Vagina (tissue), 2 donors: ENCODE data around the gene FGG.

ENCODE experiments used
- POLR2A ChIP-seq, 2 donors: fragments of 450-650 bp; IDR thresholded peaks; one replicate each; pipeline ENCODE4 v1.6.1; 2017; ENCODE audit warnings: antibody characterized with exemption in 2 of 2, mild to moderate bottlenecking in 2 of 2, moderate library complexity in 2 of 2
- TF ChIP-seq, protein P1 (sequence below), 3 experiments: fragments of 450-650 bp in 2 of 3; fragments of 200-600 bp in 1 of 3; sonication (generic) in 1 of 3; IDR thresholded peaks; one replicate each; pipeline ENCODE4 v1.5.1; 2017 to 2019; ENCODE audit warnings: antibody characterized with exemption in 3 of 3, mild to moderate bottlenecking in 2 of 3, moderate library complexity in 2 of 3

DNA sequence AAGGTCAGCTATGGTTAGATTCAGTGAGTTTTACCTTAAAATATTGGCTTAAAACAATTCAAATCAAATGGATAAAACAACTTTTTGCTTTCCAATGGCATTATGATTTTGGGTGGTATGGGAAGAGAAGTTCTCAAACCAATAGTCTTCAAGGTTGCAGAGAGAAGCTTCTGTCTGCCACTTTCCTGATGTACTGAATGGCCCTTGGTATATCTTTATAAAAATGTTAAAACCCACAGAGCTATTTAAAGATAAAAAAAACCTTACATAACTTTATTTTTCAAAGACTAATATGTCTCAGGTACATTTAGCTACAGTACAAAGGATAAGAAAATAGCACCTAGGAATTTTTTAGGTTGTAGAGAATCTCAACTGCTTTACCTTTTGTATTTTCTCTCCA, 28.8 kb downstream of the FGG start:
- TF ChIP-seq, protein P1, sequence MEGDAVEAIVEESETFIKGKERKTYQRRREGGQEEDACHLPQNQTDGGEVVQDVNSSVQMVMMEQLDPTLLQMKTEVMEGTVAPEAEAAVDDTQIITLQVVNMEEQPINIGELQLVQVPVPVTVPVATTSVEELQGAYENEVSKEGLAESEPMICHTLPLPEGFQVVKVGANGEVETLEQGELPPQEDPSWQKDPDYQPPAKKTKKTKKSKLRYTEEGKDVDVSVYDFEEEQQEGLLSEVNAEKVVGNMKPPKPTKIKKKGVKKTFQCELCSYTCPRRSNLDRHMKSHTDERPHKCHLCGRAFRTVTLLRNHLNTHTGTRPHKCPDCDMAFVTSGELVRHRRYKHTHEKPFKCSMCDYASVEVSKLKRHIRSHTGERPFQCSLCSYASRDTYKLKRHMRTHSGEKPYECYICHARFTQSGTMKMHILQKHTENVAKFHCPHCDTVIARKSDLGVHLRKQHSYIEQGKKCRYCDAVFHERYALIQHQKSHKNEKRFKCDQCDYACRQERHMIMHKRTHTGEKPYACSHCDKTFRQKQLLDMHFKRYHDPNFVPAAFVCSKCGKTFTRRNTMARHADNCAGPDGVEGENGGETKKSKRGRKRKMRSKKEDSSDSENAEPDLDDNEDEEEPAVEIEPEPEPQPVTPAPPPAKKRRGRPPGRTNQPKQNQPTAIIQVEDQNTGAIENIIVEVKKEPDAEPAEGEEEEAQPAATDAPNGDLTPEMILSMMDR (IDR thresholded peaks at IDR 0.05), result no peak
- no peak for TF ChIP-seq POLR2A (IDR thresholded peaks at IDR 0.05)
